ENCODE data around the gene TNNI3K.
"Not testable (repeated sequence)": the region's sequence is repeated elsewhere in the genome, so short reads cannot be mapped to it uniquely, and the experiment has no call there.

Gene TNNI3K

DNA sequence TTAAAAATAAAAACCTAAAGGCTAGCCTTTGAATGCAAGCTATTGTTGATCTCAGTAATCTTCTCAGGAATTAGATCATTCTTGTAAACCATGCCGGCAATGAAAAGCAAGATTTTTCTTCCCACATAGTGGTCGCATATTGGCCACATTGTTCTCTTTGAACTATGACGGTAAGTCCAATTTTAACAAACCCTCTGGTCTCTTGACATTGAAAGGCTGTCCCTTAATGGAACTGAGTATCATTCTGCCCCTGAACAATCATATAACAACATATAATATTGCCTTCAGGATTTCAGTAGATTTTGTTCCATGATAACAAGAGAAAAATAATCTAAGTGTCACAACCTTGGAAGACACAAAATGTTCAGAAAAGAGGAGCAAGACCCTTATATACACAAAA, 1.3 kb downstream of the TNNI3K start:
- no peaks in the 10 kb centered on the region for H3K9me3 ChIP-seq (ENCODE audit: control insufficient read depth, insufficient read depth, low read length)
- no peaks in the 10 kb centered on the region for H3K4me1 ChIP-seq (ENCODE audit: control insufficient read depth, insufficient read depth, low read length)
- H3K27me3 ChIP-seq (ENCODE audit: control insufficient read depth, insufficient read depth, low read length) = no peaks in the 10 kb centered on the region
- no peak overlapping the region for H3K4me3 ChIP-seq (ENCODE audit: low read length)
- H3K27ac ChIP-seq (ENCODE audit: low read length) = no peak overlapping the region
- WGBS (ENCODE audit: insufficient coverage, insufficient read length) = no CpG with 5 or more reads among the region's 3 CpGs
- H3K36me3 ChIP-seq (ENCODE audit: control insufficient read depth, insufficient read depth, low read length) = no peaks in the 10 kb centered on the region
- DNase-seq (ENCODE audit: low read depth, low spot score) = no peak

DNA sequence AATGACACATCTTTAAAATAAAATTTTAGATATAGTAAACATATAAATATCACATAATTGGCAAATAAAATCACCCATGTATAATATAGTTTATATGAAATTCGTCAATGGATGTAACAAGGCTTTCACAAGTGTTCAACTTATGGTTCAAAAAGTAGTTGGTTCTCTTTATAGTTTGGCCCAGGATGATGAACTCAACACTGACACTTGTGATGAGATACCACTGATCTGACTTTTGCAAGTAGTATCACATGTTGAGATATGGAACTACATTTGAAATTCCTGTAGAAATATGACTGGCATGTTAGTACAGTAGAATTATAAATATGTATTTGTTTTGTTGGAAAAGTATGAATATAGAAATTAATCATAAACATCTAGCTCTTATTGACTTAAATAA, 1.8 kb downstream of the TNNI3K start:
- Histone ChIP-seq H3K4me3 (ENCODE audit: low read length) (no peak overlapping the region), H3K4me1 (ENCODE audit: control insufficient read depth, insufficient read depth, low read length) (no peaks in the 10 kb centered on the region), H3K36me3 (ENCODE audit: control insufficient read depth, insufficient read depth, low read length) (no peaks in the 10 kb centered on the region), H3K27me3 (ENCODE audit: control insufficient read depth, insufficient read depth, low read length) (no peaks in the 10 kb centered on the region), H3K9me3 (ENCODE audit: control insufficient read depth, insufficient read depth, low read length) (no peaks in the 10 kb centered on the region), H3K27ac (ENCODE audit: low read length) (no peak overlapping the region)
- WGBS (ENCODE audit: insufficient coverage, insufficient read length) = no CpG with 5 or more reads among the region's 1 CpG
- DNase-seq (ENCODE audit: low read depth, low spot score) = no peak

DNA sequence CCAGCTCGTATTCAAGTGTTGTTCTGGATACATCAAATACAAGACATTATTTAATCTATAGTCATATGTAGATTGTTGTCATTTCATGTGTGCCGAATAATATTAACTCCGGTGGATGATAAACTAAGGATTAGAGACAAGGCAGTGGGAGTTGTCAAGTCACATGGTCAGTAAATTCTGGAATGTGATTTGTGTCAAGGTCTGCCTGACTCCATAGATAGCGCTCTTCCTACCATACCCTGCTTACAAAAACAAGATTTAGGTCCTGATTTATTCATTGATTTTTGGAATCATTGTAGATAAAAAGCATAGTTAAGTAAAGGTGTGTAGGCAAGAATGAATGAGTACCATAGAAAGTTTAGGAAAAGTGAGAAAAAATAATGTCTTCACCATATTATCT, 2.6 kb downstream of the TNNI3K start:
- H3K4me1 ChIP-seq (ENCODE audit: control insufficient read depth, insufficient read depth, low read length) = no peaks in the 10 kb centered on the region
- no peak overlapping the region for H3K27ac ChIP-seq (ENCODE audit: low read length)
- no peak overlapping the region for H3K4me3 ChIP-seq (ENCODE audit: low read length)
- no peaks in the 10 kb centered on the region for H3K9me3 ChIP-seq (ENCODE audit: control insufficient read depth, insufficient read depth, low read length)
- no peaks in the 10 kb centered on the region for H3K36me3 ChIP-seq (ENCODE audit: control insufficient read depth, insufficient read depth, low read length)
- no CpG with 5 or more reads among the region's 4 CpGs for WGBS (ENCODE audit: insufficient coverage, insufficient read length)
- no peaks in the 10 kb centered on the region for H3K27me3 ChIP-seq (ENCODE audit: control insufficient read depth, insufficient read depth, low read length)
- no peak for DNase-seq (ENCODE audit: low read depth, low spot score)

DNA sequence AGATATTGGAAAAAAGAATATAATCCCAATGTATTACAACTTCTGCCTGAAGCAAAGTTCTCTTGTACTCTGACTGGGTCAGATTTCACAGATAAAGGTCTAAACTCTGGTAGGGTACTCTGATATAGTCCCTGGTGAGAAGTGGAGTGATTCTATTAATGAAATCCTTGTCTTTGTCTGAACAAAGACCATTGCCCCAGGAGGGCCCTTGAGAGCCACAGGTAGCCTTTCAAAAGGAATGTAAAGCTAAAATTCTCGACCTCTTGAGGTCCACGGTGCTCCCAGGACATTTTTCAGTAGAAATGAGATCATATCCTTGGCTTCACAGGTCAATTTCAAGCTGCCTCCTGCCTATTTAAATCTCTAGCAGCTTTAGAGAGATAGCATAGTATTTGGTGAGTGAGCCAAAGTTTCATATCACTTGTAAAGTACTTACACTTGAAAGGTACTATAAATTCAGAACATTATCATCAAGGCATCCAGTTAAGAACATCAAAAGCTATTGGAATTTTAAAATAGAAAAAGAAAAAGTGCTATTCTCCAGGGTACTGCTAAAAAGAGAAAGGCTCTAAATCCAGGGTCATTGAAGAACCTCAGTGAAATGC, 10.1 kb downstream of the TNNI3K start:
- no peaks in the 10 kb centered on the region for H3K36me3 ChIP-seq (ENCODE audit: control insufficient read depth, insufficient read depth, low read length)
- H3K27me3 ChIP-seq (ENCODE audit: control insufficient read depth, insufficient read depth, low read length) = no peaks in the 10 kb centered on the region
- no peak overlapping the region for H3K27ac ChIP-seq (ENCODE audit: low read length)
- H3K9me3 ChIP-seq (ENCODE audit: control insufficient read depth, insufficient read depth, low read length) = no peaks in the 10 kb centered on the region
- no CpG with 5 or more reads among the region's 2 CpGs for WGBS (ENCODE audit: insufficient coverage, insufficient read length)
- no peaks in the 10 kb centered on the region for H3K4me1 ChIP-seq (ENCODE audit: control insufficient read depth, insufficient read depth, low read length)
- peak; percentile 35 for DNase-seq (ENCODE audit: low read depth, low spot score)
- no peak overlapping the region for H3K4me3 ChIP-seq (ENCODE audit: low read length)

- H3K4me1 ChIP-seq (ENCODE audit: control insufficient read depth, insufficient read depth, low read length) = no peaks in the 10 kb centered on the region
- no peak for DNase-seq (ENCODE audit: low read depth, low spot score)
- WGBS (ENCODE audit: insufficient coverage, insufficient read length) = no CpG with 5 or more reads among the region's 2 CpGs
- H3K36me3 ChIP-seq (ENCODE audit: control insufficient read depth, insufficient read depth, low read length) = no peaks in the 10 kb centered on the region
- no peaks in the 10 kb centered on the region for H3K9me3 ChIP-seq (ENCODE audit: control insufficient read depth, insufficient read depth, low read length)
- no peak overlapping the region for H3K4me3 ChIP-seq (ENCODE audit: low read length)
- H3K27ac ChIP-seq (ENCODE audit: low read length) = no peak overlapping the region
- no peaks in the 10 kb centered on the region for H3K27me3 ChIP-seq (ENCODE audit: control insufficient read depth, insufficient read depth, low read length)
Observed at GRCh38 chr1:74246315-74246714, 11.1 kb downstream of the TNNI3K start.

DNA sequence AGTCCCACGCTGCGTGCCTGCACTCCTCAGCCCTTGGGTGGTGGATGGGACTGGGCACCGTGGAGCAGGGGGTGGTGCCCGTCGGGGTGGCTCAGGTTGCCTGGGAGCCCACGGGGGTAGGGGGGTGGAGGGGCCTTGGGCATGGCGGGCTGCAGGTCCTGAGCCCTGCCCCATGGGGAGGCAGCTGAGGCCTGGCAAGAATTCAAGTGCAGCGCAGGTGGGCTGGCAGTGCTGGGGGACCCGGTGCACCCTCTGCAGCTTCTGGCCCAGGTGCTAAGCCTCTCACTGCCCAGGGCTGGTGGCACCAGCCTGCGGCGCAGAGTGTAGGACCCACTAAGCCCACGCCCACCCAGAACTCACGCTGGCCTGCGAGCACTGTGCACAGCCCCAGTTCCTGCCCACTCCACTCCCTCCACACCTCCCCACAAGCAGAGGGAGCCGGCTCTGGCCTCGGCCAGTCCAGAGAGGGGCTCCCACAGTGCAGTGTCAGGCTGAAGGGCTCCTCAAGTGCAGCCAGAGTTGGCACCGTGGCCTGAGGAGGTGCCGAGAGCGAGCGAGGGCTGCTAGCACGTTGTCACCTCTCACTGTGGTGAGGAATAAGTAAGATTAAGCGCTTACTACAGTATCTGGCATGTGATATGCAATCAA, 12.8 kb downstream of the TNNI3K start:
- DNase-seq (ENCODE audit: low read depth, low spot score) = no peak
- Histone ChIP-seq H3K4me1 (ENCODE audit: control insufficient read depth, insufficient read depth, low read length) (no peaks in the 10 kb centered on the region), H3K9me3 (ENCODE audit: control insufficient read depth, insufficient read depth, low read length) (no peaks in the 10 kb centered on the region), H3K4me3 (ENCODE audit: low read length) (no peak overlapping the region), H3K27me3 (ENCODE audit: control insufficient read depth, insufficient read depth, low read length) (no peaks in the 10 kb centered on the region), H3K36me3 (ENCODE audit: control insufficient read depth, insufficient read depth, low read length) (no peaks in the 10 kb centered on the region), H3K27ac (ENCODE audit: low read length) (no peak overlapping the region)
- no CpG with 5 or more reads among the region's 22 CpGs for WGBS (ENCODE audit: insufficient coverage, insufficient read length)

- not testable (repeated sequence) for DNase-seq (ENCODE audit: low read depth, low spot score); H3K4me1 ChIP-seq (ENCODE audit: control insufficient read depth, insufficient read depth, low read length); H3K27ac ChIP-seq (ENCODE audit: low read length); H3K27me3 ChIP-seq (ENCODE audit: control insufficient read depth, insufficient read depth, low read length); H3K36me3 ChIP-seq (ENCODE audit: control insufficient read depth, insufficient read depth, low read length); H3K9me3 ChIP-seq (ENCODE audit: control insufficient read depth, insufficient read depth, low read length); H3K4me3 ChIP-seq (ENCODE audit: low read length)
- WGBS (ENCODE audit: insufficient coverage, insufficient read length) = no CpG with 5 or more reads among the region's 32 CpGs
Observed at GRCh38 chr1:74253243-74253824, 18.1 kb downstream of the TNNI3K start.

DNA sequence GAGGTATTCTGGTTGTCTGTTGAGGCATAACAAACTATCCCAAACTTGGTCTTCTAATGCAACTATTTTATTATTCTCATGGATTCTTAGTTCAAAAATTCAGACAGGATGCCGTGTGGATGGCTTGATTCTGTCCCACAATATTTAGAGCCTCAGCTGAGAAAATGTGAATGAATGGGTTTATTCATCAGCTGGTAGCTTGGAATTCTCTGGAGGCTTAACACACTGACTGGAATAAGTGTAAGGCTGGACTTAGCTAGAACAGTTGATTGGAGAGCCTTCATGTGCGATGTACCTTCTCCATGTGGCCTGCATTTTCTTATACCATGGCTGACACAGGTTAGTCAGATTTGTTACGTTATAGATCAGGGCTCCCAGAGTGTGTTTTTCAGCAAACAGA, 30.8 kb downstream of the TNNI3K start:
- H3K27me3 ChIP-seq (ENCODE audit: control insufficient read depth, insufficient read depth, low read length) = no peaks in the 10 kb centered on the region
- no peak overlapping the region for H3K27ac ChIP-seq (ENCODE audit: low read length)
- no peak overlapping the region for H3K4me3 ChIP-seq (ENCODE audit: low read length)
- no peak for DNase-seq (ENCODE audit: low read depth, low spot score)
- WGBS (ENCODE audit: insufficient coverage, insufficient read length) = no CpG with 5 or more reads among the region's 3 CpGs
- no peaks in the 10 kb centered on the region for H3K36me3 ChIP-seq (ENCODE audit: control insufficient read depth, insufficient read depth, low read length)
- no peaks in the 10 kb centered on the region for H3K4me1 ChIP-seq (ENCODE audit: control insufficient read depth, insufficient read depth, low read length)
- H3K9me3 ChIP-seq (ENCODE audit: control insufficient read depth, insufficient read depth, low read length) = no peaks in the 10 kb centered on the region

DNA sequence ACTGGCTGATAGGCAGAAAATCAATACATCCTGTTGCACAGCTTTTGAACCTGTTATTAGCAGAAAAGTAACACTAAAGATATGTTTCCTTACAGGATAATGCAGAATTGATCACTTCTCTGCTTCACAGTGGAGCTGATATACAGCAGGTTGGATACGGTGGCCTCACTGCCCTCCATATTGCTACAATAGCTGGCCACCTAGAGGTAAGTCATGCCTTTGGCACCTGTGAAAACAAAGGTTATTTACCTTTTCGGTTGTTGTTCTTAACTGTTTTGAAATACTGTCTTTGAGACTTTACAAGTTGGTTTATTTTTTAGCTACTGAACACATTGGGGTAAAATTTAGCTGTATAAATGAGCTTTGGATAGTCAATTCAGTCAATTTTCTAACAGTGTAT, 36.3 kb downstream of the TNNI3K start:
- H3K9me3 ChIP-seq (ENCODE audit: control insufficient read depth, insufficient read depth, low read length) = no peaks in the 10 kb centered on the region
- H3K27ac ChIP-seq (ENCODE audit: low read length) = no peak overlapping the region
- DNase-seq (ENCODE audit: low read depth, low spot score) = no peak
- no peaks in the 10 kb centered on the region for H3K27me3 ChIP-seq (ENCODE audit: control insufficient read depth, insufficient read depth, low read length)
- no peaks in the 10 kb centered on the region for H3K4me1 ChIP-seq (ENCODE audit: control insufficient read depth, insufficient read depth, low read length)
- H3K36me3 ChIP-seq (ENCODE audit: control insufficient read depth, insufficient read depth, low read length) = no peaks in the 10 kb centered on the region
- H3K4me3 ChIP-seq (ENCODE audit: low read length) = no peak overlapping the region
- WGBS (ENCODE audit: insufficient coverage, insufficient read length) = no CpG with 5 or more reads among the region's 2 CpGs

DNA sequence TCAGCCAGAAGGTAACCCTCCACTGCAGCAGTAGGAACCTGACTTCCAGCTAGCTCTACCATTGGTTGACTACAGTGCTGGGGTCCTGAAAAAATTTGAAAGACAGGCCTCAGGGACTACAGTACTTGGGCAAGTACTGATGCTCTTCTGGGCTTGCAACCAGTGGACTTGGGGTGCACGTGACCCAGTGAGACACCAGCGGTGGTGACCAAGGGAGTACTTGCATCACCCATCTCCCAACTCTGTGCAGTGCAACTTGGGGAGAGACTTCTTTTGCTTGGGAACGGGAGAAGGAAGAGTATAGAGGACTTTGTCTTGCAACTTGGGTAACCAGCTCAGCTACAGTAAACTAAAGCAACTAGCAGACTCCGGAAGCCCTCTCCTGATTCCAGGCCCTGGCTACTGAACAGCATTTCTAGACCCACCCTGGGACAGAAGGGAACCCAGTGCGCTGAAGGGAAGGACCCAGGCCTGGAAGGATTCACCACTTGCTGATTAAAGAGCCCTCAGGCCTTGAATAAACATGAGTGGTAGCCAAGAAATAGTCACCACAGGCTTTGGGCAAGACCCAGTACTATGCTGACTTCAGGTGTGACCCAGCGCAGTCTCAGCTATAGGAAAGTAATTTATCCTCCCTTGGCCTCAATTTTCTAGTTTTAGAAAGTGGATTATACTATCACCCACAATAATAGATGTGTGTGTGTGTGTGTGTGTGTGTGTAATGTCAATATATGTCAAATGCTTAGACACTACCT, 45.6 kb downstream of the TNNI3K start:
- Histone ChIP-seq H3K36me3 (ENCODE audit: control insufficient read depth, insufficient read depth, low read length) (no peaks in the 10 kb centered on the region), H3K27ac (ENCODE audit: low read length) (no peak overlapping the region), H3K27me3 (ENCODE audit: control insufficient read depth, insufficient read depth, low read length) (no peaks in the 10 kb centered on the region), H3K4me1 (ENCODE audit: control insufficient read depth, insufficient read depth, low read length) (no peaks in the 10 kb centered on the region), H3K9me3 (ENCODE audit: control insufficient read depth, insufficient read depth, low read length) (no peaks in the 10 kb centered on the region), H3K4me3 (ENCODE audit: low read length) (no peak overlapping the region)
- no CpG with 5 or more reads among the region's 6 CpGs for WGBS (ENCODE audit: insufficient coverage, insufficient read length)
- no peak for DNase-seq (ENCODE audit: low read depth, low spot score)
